K562 (cell line): Measurements from ENCODE around the gene COL6A2. TPM values are rescaled to one million over a fixed set of nuclear protein-coding genes. Genes with fewer than 3 reads are reported as not detected.

Experiments
- ATAC-seq: fragments of 200-7000 bp; cut with Tn5 transposase; 3 replicates; pipeline ENCODE4 v1.9.1; 2020; ENCODE audit warnings: moderate library complexity
- BruUV-seq: library from RNA; stranded (reverse); fragments of 400-500 nt; replicated peaks from 2 replicates; lab custom pipeline; 2021; lab: Mats Ljungman, UMichigan
- CTCF ChIA-PET: fragments of 300-600 bp; formaldehyde crosslinking; extraction: SDS; loops from one replicate; lab custom pipeline; 2021; ENCODE audit warnings: low intra/inter-chr PET ratio; lab: Yijun Ruan, JAX
- POLR2A ChIA-PET: fragments of 300-600, 350-650 bp; sonication (Branson Sonifier 250); formaldehyde crosslinking; extraction: SDS; loops from one replicate; lab custom pipeline; 2021; ENCODE audit warnings: antibody characterized with exemption, inconsistent platforms; lab: Yijun Ruan, JAX
- DNase-seq, 4 experiments: peaks; one replicate each; pipeline versions ENCODE4 v3.0.0 to v3.0.0-alpha.2; 2011 to 2018; ENCODE audit warnings: low spot score in 3 of 4, mixed read lengths in 3 of 4; ENCODE audit errors: extremely low read depth in 1 of 4
- FAIRE-seq: peaks from 2 replicates; lab custom pipeline; 2011; peaks lifted over from hg19 to GRCh38; lab: Jason Lieb, UNC
- H2AFZ ChIP-seq: 2 replicates; pipeline ENCODE4 v1.6.0; 2011; ENCODE audit warnings: low read depth, low read length, control low read depth, inconsistent platforms
- H3K27ac ChIP-seq: fragments of 200-600 bp; 3 replicates; pipeline ENCODE4 v1.8.0; 2011; ENCODE audit warnings: low read depth, mild to moderate bottlenecking, control low read depth, inconsistent platforms, low read length, moderate library complexity, mixed read lengths; ENCODE audit errors: extremely low read depth
- H3K27me3 ChIP-seq, 2 experiments: fragments of 300-600 bp in 1 of 2; 2 replicates in 1 of 2; 3 replicates in 1 of 2; pipeline versions ENCODE4 v1.6.0 to v1.8.0; 2011; ENCODE audit warnings: inconsistent platforms in 2 of 2, low read length in 2 of 2, mild to moderate bottlenecking in 1 of 2, mixed read lengths in 1 of 2, moderate library complexity in 1 of 2; ENCODE audit not compliant: control insufficient read depth in 2 of 2, insufficient read depth in 2 of 2
- H3K36me3 ChIP-seq: fragments of 300-600 bp; 3 replicates; pipeline ENCODE4 v1.8.0; 2011; ENCODE audit warnings: mild to moderate bottlenecking, low read length, inconsistent platforms; ENCODE audit not compliant: control insufficient read depth, insufficient read depth
- H3K4me1 ChIP-seq, 2 experiments: fragments of 200-600 bp in 1 of 2; replicated peaks in 1 of 2; 2 replicates in 1 of 2; 3 replicates in 1 of 2; pipeline versions ENCODE4 v1.5.1 to v1.8.0; 2011; ENCODE audit warnings: inconsistent platforms in 2 of 2, low read length in 2 of 2, mild to moderate bottlenecking in 1 of 2, mixed read lengths in 1 of 2, moderate library complexity in 1 of 2; ENCODE audit not compliant: control insufficient read depth in 2 of 2, insufficient read depth in 2 of 2
- H3K4me2 ChIP-seq: 2 replicates; pipeline ENCODE4 v1.6.1; 2011; ENCODE audit warnings: low read length, control low read depth, inconsistent platforms, mixed read lengths; ENCODE audit not compliant: insufficient read depth
- H3K4me3 ChIP-seq: fragments of 200-600 bp; sonication (generic), shearing (Covaris generic); 2 replicates; pipeline ENCODE4 v1.5.1; 2016; ENCODE audit warnings: control low read depth, inconsistent platforms
- H3K79me2 ChIP-seq: fragments of 200-600 bp; 3 replicates; pipeline ENCODE4 v1.8.0; 2011; ENCODE audit warnings: low read length, inconsistent platforms; ENCODE audit not compliant: control insufficient read depth, insufficient read depth
- H3K9ac ChIP-seq, 2 experiments: 2 replicates each; pipeline versions ENCODE4 v1.6.0 to v1.6.1; 2011; ENCODE audit warnings: low read depth in 2 of 2, low read length in 2 of 2, control low read depth in 1 of 2, inconsistent platforms in 1 of 2, mild to moderate bottlenecking in 1 of 2, mixed read lengths in 1 of 2; ENCODE audit not compliant: insufficient read depth in 1 of 2
- H3K9me1 ChIP-seq: one replicate; pipeline ENCODE4 v1.6.0; 2011; ENCODE audit warnings: inconsistent platforms, mild to moderate bottlenecking, low read length, moderate library complexity; ENCODE audit not compliant: control insufficient read depth, insufficient read depth
- H3K9me3 ChIP-seq: replicated peaks from 2 replicates; pipeline ENCODE4 v1.5.1; 2011; ENCODE audit warnings: low read depth, low read length, inconsistent platforms; ENCODE audit not compliant: control insufficient read depth, insufficient read depth
- H4K20me1 ChIP-seq: replicated peaks from 2 replicates; pipeline ENCODE4 v1.6.1; 2011; ENCODE audit warnings: low read length, inconsistent platforms, mixed read lengths; ENCODE audit not compliant: control insufficient read depth, insufficient read depth
- BRCA1 ChIP-seq, 2 experiments: fragments of 450-650 bp in 1 of 2; sonication (generic) in 1 of 2; formaldehyde crosslinking in 1 of 2; IDR thresholded peaks; 2 replicates each; pipeline versions ENCODE4 v1.5.0 to v1.6.1; 2017 to 2020; ENCODE audit warnings: mild to moderate bottlenecking in 1 of 2, missing genetic modification reagents in 1 of 2
- CREM ChIP-seq: IDR thresholded peaks from 2 replicates; pipeline ENCODE4 v1.6.1; 2014; ENCODE audit warnings: antibody characterized with exemption, low read depth
- ETS2 ChIP-seq: IDR thresholded peaks from 2 replicates; pipeline ENCODE4 v1.6.1; 2016; ENCODE audit warnings: borderline replicate concordance, missing genetic modification characterization, mild to moderate bottlenecking, moderate library complexity, missing compliant biosample characterization; ENCODE audit not compliant: poor library complexity, severe bottlenecking
- HDGF ChIP-seq: fragments of 450-650 bp; IDR thresholded peaks from 2 replicates; pipeline ENCODE4 v1.6.1; 2016
- IRF2 ChIP-seq: sonication (generic); formaldehyde crosslinking; IDR thresholded peaks from 2 replicates; pipeline ENCODE4 v1.8.1; 2022; ENCODE audit warnings: mild to moderate bottlenecking, missing genetic modification reagents
- MCM3 ChIP-seq: fragments of 450-650 bp; IDR thresholded peaks from 2 replicates; pipeline ENCODE4 v1.6.1; 2016
- MYC ChIP-seq, 2 experiments: fragments of 250-450 bp in 1 of 2; sonication (Bioruptor Pico) in 1 of 2; IDR thresholded peaks; 2 replicates each; pipeline versions ENCODE4 v1.5.1 to v1.6.1; 2012 to 2021; ENCODE audit warnings: low read depth in 2 of 2, borderline replicate concordance in 1 of 2, improper control_type of control experiment in 1 of 2, low read length in 1 of 2, mild to moderate bottlenecking in 1 of 2, moderate library complexity in 1 of 2
- NCOA4 ChIP-seq: fragments of 450-650 bp; IDR thresholded peaks from 2 replicates; pipeline ENCODE4 v1.6.1; 2018; ENCODE audit warnings: mild to moderate bottlenecking; ENCODE audit not compliant: partially characterized antibody
- PTTG1 ChIP-seq: fragments of 450-650 bp; IDR thresholded peaks from 2 replicates; pipeline ENCODE4 v1.6.1; 2016; ENCODE audit warnings: low read depth, mild to moderate bottlenecking, missing genetic modification characterization, missing compliant biosample characterization
- ZNF3 ChIP-seq: fragments of 250-450 bp; sonication (Bioruptor Pico); IDR thresholded peaks from 2 replicates; pipeline ENCODE4 v1.5.0; 2021; ENCODE audit warnings: mild to moderate bottlenecking, moderate library complexity
- WGBS: fragments of 100-300 bp; shearing (Covaris generic); methylation state at CpG from one replicate; pipeline ENCODE4 v1.1.6; 2016; ENCODE audit warnings: low coverage, mixed read lengths; ENCODE audit not compliant: insufficient coverage; ENCODE audit errors: missing lambda C conversion rate; 5-methylcytosine and 5-hydroxymethylcytosine counted together
- in situ Hi-C: fragments of 300-500 bp; cut with MboI; formaldehyde crosslinking; loops from 4 replicates; pipeline ENCODE4 v1.15.0; 2018; ENCODE audit warnings: inconsistent platforms, mixed read lengths
- intact Hi-C: fragments of 100-400 bp; cut with micrococcal nuclease; formaldehyde crosslinking; loops from 2 replicates; pipeline ENCODE4 v1.14.2; 2022
- polyA plus RNA-seq, 8 experiments: library from polyadenylated mRNA; depleted of rRNA in 4 of 8; stranded (reverse) in 5 of 8; unstranded in 3 of 8; fragments of >200 nt; fragmentation: Nextera tagmentation in 2 of 8; fragmentation: Illumina TruSeq in 1 of 8; extraction: Ambion mirVana in 2 of 8; extraction: Trizol in 1 of 8; gene quantifications; 2 replicates each; pipeline versions ENCODE4 v1.2.1 to v1.2.3, GENCODE V29; 2011 to 2014; ENCODE audit warnings: inconsistent platforms in 1 of 8, missing spikeins in 1 of 8
- total RNA-seq, 7 experiments: library from RNA; depleted of rRNA in 6 of 7; stranded (reverse); fragments of >200 nt in 6 of 7; fragmentation: Illumina TruSeq in 2 of 7; extraction: Trizol in 2 of 7; gene quantifications; 2 replicates each; pipeline versions ENCODE4 v1.2.1 to v1.2.3, GENCODE V29; 2011 to 2021; ENCODE audit warnings: low replicate concordance in 1 of 7
- TF ChIP-seq, protein P1 (sequence below): IDR thresholded peaks from 3 replicates; pipeline ENCODE4 v1.6.1; 2011; ENCODE audit warnings: borderline replicate concordance, mild to moderate bottlenecking; ENCODE audit not compliant: insufficient read length, insufficient read depth
- TF ChIP-seq, protein P2 (sequence below): sonication (generic); formaldehyde crosslinking; IDR thresholded peaks from 2 replicates; pipeline ENCODE4 v1.8.0; 2022; ENCODE audit warnings: mild to moderate bottlenecking, low read depth, missing genetic modification reagents

Gene COL6A2
- total and polyA plus RNA-seq, 9 of the 15 experiments (the other 6 are each of a cell fraction or from before 2014, with no cell fraction given), result 0.07 to 1.1 (median 0.24) TPM; not detected in 3

GRCh38 chr21:46060596-46061061 lies 37.3 kb upstream of the COL6A2 start:
- H3K9ac ChIP-seq, result no peak overlapping the region
- peaks cover 15 to 17% of the 10 kb centered on the region in 2 experiments for H3K27me3 ChIP-seq
- no peak overlapping the region for H3K4me3 ChIP-seq
- no peak for FAIRE-seq
- H3K4me1 ChIP-seq, result peaks cover 0 to 22% of the 10 kb centered on the region in 2 experiments; a peak in 2 of 5 replicates
- H4K20me1 ChIP-seq, result no peaks in the 10 kb centered on the region
- ChIA-PET POLR2A (interaction anchor here (0.7 kb wide), 1 partner anchor 610 kb away, joined by 3 read pairs; no protein-coding TSS in a partner anchor), CTCF (no interaction called here)
- ATAC-seq, result no peak
- no peak for DNase-seq
- H2AFZ ChIP-seq, result no peak overlapping the region
- H3K27ac ChIP-seq, result no peak overlapping the region
- peaks cover 2% of the 10 kb centered on the region; the same call in 1 of the 2 replicates for H3K9me3 ChIP-seq
- no peaks in the 10 kb centered on the region for H3K79me2 ChIP-seq
- no peak overlapping the region for H3K4me2 ChIP-seq
- TF ChIP-seq NCOA4, result no peak
- TF ChIP-seq IRF2 (CRISPR knock-in tag), result no peak
- no peak for TF ChIP-seq MCM3
- no peak for TF ChIP-seq ETS2 (tag)
- TF ChIP-seq BRCA1 (IDR thresholded peaks at IDR 0.05), result no peak
- no peak for TF ChIP-seq BRCA1 (CRISPR knock-in tag; IDR thresholded peaks at IDR 0.05)
- no peak for TF ChIP-seq ZNF3
- TF ChIP-seq, protein P1, sequence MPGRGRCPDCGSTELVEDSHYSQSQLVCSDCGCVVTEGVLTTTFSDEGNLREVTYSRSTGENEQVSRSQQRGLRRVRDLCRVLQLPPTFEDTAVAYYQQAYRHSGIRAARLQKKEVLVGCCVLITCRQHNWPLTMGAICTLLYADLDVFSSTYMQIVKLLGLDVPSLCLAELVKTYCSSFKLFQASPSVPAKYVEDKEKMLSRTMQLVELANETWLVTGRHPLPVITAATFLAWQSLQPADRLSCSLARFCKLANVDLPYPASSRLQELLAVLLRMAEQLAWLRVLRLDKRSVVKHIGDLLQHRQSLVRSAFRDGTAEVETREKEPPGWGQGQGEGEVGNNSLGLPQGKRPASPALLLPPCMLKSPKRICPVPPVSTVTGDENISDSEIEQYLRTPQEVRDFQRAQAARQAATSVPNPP, result no peak
- TF ChIP-seq MYC (IDR thresholded peaks at IDR 0.05; ENCODE audit: low read depth, low read length), result no peak
- TF ChIP-seq MYC (CRISPR knock-in tag; IDR thresholded peaks at IDR 0.05; ENCODE audit: borderline replicate concordance, low read depth), result no peak
- TF ChIP-seq, protein P2, sequence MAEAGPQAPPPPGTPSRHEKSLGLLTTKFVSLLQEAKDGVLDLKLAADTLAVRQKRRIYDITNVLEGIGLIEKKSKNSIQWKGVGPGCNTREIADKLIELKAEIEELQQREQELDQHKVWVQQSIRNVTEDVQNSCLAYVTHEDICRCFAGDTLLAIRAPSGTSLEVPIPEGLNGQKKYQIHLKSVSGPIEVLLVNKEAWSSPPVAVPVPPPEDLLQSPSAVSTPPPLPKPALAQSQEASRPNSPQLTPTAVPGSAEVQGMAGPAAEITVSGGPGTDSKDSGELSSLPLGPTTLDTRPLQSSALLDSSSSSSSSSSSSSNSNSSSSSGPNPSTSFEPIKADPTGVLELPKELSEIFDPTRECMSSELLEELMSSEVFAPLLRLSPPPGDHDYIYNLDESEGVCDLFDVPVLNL (CRISPR knock-in tag), result no peak
- no peak for TF ChIP-seq CREM
- TF ChIP-seq PTTG1 (tag), result no peak
- no peak for TF ChIP-seq HDGF
- no peaks in the 10 kb centered on the region for H3K36me3 ChIP-seq
- intact Hi-C loops, result no loop called here
- H3K9me1 ChIP-seq, result no peaks in the 10 kb centered on the region
- 1% methylated on average over 11 of the region's 11 CpGs for WGBS
- in situ Hi-C loops, result no loop called here
- BruUV-seq, result no TSS peak
